LNCAP (cell line): ENCODE results near the gene ANKRD52.

Experiments
- CTCF ChIP-seq: fragments of 450-650 bp; IDR thresholded peaks from 2 replicates; pipeline ENCODE4 v1.5.1; 2017; ENCODE audit warnings: mild to moderate bottlenecking

ANKRD52 gene

GRCh38 chr12:56221757-56222530, 36.2 kb downstream of the ANKRD52 start, which contains the start of gene RNF41:
TSS of gene RNF41 (minus strand) at chr12:56221922. CDS start at chr12:56214047, 7,875 bp downstream.
- TF ChIP-seq CTCF = no peak

- no peak for TF ChIP-seq CTCF
Measured at GRCh38 chr12:56221232-56221756, 36.9 kb downstream of the ANKRD52 start.

DNA sequence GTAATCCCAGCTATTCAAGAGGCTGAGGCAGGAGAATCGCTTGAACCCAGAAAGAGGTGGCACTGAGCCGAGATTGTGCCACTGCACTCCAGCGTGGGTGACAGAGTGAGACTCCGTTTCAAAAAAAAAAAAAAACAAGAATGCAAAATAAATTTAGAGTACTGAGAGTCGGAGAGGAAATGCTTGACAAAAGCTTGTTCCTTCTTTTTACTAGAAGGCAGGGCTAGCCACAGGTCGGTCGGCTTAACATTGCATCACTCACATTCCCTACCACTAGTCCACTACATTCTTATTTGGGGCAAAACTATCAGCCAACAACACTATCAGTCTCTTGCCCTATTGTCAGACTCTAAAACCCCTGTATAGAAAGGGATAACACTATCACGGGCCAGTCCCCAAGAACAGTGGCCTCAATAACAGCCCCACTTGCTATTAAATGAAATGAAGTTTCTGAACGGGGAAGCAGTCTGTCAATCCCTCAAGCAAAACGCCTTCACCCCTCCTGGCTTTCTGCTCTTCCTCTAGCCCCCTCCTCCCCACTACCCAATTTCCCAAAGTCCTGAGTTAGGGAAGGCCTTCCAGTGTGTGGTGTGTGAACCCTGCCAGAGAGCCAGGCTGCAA, 37.5 kb downstream of the ANKRD52 start:
- no peak for TF ChIP-seq CTCF

GRCh38 chr12:56219840-56220239, 38.3 kb downstream of the ANKRD52 start:
- TF ChIP-seq CTCF = no peak

GRCh38 chr12:56216461-56216860, 41.7 kb downstream of the ANKRD52 start:
- no peak for TF ChIP-seq CTCF

DNA sequence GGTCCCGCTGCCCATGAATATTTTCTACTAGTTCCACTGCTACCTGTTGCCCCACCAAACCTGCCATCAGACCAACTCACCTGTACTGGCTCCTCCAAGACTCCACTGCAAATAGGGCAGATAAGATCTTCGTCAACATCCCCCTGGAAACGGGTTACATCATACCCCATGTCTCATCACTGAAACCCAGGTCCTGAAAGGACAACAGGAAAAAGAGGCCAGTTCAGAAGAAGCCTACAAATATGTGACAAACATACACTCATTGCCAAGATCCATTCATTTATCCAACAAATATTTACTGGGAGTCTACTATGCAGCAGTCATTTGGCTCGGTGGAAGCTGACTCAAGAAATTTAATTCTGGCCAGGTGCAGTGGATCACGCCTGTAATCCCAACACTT, 44.3 kb downstream of the ANKRD52 start:
- no peak for TF ChIP-seq CTCF

- TF ChIP-seq CTCF = no peak
Measured at GRCh38 chr12:56212361-56212760, 45.8 kb downstream of the ANKRD52 start.
